GM13976 (cell line): Measurements from ENCODE around the gene TAS1R1.

Source experiments
- DNase-seq: peaks from one replicate; pipeline ENCODE4 v3.0.0; 2012; ENCODE audit warnings: low spot score
- in situ Hi-C: fragments of 300-500 bp; cut with MboI; formaldehyde crosslinking; loops from one replicate; pipeline ENCODE4 v1.12.0; 2022; ENCODE audit warnings: low sequenced_read_pairs, mixed read lengths, inconsistent platforms; ENCODE audit not compliant: unreplicated experiment
- TF ChIP-seq, protein P1 (sequence below): IDR thresholded peaks from 2 replicates; pipeline ENCODE4 v1.5.1; 2012; ENCODE audit warnings: borderline replicate concordance, mild to moderate bottlenecking; ENCODE audit not compliant: insufficient read depth; ENCODE audit errors: extremely low read depth, missing control alignments, control extremely low read depth

The TAS1R1 gene

DNA sequence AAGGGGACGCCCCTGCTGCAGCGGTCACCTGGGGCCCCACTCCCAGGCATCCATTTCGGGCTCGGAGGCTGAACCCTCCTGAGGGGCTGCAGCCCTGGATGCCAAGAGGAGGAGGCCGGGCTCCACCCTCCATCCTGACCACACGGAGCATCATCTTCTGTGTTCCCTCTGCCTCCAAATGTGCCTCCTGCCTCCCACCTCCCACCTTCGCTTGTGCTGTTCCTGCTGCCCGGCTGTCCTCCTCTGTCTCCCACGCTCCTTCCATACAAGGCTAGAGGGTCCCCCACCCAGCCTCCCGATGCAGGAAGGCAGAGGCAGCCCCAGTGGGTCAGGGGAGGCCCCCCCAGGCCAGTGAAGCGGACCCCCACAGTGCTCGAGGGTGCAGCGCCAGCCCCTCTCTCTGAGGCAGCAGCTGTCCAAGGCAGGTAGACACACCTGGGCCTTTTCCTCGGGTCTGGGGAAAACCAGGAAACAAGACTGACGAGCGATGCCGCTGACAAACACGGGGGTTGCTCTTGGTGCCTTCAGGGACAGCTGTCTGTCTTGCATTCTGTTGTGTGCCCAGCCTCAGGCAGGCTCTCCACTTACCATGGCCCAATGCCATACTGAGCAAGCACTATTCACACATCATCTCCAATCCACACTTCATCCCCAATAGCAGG lies 46.8 kb upstream of the TAS1R1 start:
- DNase-seq, result no peak
- TF ChIP-seq, protein P1, sequence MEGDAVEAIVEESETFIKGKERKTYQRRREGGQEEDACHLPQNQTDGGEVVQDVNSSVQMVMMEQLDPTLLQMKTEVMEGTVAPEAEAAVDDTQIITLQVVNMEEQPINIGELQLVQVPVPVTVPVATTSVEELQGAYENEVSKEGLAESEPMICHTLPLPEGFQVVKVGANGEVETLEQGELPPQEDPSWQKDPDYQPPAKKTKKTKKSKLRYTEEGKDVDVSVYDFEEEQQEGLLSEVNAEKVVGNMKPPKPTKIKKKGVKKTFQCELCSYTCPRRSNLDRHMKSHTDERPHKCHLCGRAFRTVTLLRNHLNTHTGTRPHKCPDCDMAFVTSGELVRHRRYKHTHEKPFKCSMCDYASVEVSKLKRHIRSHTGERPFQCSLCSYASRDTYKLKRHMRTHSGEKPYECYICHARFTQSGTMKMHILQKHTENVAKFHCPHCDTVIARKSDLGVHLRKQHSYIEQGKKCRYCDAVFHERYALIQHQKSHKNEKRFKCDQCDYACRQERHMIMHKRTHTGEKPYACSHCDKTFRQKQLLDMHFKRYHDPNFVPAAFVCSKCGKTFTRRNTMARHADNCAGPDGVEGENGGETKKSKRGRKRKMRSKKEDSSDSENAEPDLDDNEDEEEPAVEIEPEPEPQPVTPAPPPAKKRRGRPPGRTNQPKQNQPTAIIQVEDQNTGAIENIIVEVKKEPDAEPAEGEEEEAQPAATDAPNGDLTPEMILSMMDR, result no peak
- in situ Hi-C loops, result no loop called here

DNA sequence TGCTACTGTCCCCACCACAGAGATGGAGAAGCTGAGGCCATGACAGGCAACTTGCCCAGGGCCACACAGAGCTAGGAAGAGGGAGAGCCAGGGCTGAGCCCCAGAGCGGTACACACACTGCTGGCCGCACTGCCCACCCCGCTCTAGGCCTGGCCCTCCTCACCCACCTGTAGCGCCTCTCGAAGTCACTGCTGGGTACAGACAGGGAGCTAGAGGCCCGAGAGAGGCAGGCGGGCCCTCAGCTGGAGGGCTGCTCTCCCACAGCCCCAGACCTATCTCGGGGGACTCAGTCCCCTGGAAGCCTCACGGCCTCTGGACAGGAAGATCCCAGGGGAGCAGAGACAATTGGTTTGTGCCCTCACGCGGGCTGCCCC lies 46.3 kb upstream of the TAS1R1 start:
- in situ Hi-C loops, result no loop called here
- DNase-seq, result no peak
- TF ChIP-seq, protein P1, result no peak

DNA sequence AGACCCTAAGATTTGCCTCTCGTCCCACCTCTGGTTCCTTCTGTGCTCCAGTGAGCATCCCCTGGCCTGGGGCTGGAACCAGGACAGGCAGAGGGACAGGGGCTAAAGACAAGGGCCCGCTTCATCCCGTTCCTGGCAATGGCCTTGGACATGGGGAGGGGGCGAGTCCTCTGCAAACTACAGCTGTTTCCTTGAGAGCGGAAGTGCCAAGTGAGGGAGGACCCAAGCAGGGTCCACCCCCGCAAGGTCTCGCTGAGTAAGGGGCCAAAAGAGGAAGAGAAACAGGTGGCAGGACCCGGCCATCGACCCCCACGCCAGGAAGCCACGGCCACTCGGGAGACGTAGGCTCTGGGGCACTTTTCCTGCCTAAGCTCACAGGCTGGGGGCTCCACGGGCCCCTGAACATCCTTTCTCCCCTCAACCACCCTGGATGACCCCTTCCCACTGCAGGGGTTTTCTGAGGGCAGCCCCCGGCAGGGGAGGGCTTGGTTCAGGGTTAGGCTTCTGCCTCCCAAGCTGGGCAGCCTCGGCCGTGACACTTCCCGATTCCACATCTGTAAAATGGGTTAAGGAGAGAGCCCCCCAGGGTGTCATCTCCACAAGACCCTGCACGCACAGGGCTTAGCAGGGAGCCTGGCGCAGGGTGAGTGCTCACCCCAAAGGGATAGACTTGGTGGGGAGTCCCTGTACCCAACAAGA lies 45.7 kb upstream of the TAS1R1 start:
- peak; percentile 42 for DNase-seq
- in situ Hi-C loops, result no loop called here

DNA sequence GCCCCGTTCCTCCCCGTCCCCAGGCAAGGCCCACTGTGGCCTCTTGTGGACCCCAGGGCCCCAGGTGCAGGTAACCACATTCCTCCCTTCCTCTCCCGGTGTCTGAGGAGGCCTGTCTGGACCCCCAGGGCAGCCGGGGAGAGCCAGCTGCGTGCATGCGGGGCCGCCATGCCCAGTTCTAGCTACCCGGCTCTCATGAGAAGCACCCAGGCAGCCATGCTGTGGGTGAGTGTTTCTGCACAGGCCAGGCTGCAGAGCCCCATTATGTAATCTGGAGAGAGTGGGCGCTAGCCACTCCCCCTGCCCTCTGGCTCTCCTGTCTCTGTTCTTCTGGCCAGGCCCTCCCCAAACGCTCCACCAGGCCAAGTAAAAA lies 45.2 kb upstream of the TAS1R1 start:
- in situ Hi-C loops, result no loop called here
- TF ChIP-seq, protein P1, result no peak
- DNase-seq, result peak; percentile 41

More for the DNA sequence above, 45.7 kb upstream of the TAS1R1 start:
- TF ChIP-seq, protein P1, result no peak

DNA sequence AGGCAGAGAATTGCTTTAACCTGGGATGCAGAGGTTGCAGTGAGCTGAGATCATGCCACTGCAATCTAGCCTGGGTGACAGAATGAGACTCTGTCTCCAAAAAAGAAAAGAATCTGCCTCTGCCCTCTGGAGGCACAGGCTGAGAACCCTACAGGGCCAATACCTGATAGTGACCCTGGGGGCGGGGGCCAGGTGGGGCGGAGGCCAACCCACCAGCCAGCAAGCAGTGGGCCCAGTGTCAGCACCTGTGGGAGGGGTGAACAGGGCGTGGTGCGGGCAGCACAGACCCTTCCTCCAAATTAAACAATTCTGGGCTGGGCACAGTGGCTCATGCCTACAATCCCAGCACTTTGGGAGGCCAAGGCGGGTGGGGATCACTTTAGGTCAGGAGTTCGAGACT lies 44.6 kb upstream of the TAS1R1 start:
- in situ Hi-C loops, result no loop called here
- TF ChIP-seq, protein P1, result no peak
- DNase-seq, result no peak

DNA sequence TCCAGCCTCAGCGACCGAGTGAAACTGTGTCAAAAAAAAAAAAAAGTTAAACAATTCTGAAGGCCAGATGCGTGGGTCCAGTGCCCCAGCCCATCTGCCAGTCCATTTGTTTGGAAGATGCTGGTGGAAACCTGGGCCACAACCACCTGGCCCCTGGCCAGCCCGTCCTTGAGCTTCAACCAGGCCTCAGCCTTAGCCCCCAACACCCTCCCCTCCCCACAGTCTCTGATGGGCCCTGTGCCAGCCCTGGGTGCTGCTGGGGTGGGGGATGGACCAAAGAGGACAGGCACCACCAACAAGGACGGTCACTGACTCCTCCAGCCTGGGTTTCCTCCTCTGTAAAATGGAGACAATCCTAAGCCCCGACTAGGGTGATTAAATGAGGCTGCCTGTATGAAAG lies 44.1 kb upstream of the TAS1R1 start:
- no peak for DNase-seq
- in situ Hi-C loops, result no loop called here
- TF ChIP-seq, protein P1, result no peak
